ENCODE results near the gene PAXX. TPM values are rescaled to one million over a fixed set of nuclear protein-coding genes. Genes with fewer than 3 reads are reported as not detected.
A peak's percentile ranks its signal among the peaks of the same experiment; 100 is the strongest.

Gene PAXX
- total RNA-seq, 6 donors from 2014 or later = 41.8 to 150 (median 52.8) TPM

GRCh38 chr9:137025517-137025966, 33.3 kb downstream of the PAXX start:
- Histone ChIP-seq H3K27ac (no peak overlapping the region), H3K4me3 (no peak overlapping the region), H3K27me3 (no peaks in the 10 kb centered on the region), H3K4me1 (peaks cover 25 to 42% (median 30%) of the 10 kb centered on the region in 4 donors), H3K36me3 (peaks cover 0 to 7% (median 0%) of the 10 kb centered on the region in 4 donors), H3K9me3 (no peaks in the 10 kb centered on the region)
- TF ChIP-seq POLR2AphosphoS5 (IDR thresholded peaks at IDR 0.05) = no peak
- no peak for TF ChIP-seq EP300 (IDR thresholded peaks at IDR 0.05)
- TF ChIP-seq POLR2A (IDR thresholded peaks at IDR 0.05) = no peak
- no peak for TF ChIP-seq CTCF (IDR thresholded peaks at IDR 0.05)
- DNase-seq (peak in 1 of 2 donors; percentile 86), ATAC-seq (ENCODE audit: low FRiP score in 2 of 2) (no peak)
- WGBS, 2 donors = 84% methylated on average over 18 of the region's 21 CpGs; no CpG with 5 or more reads in 1 of the 2 donors

- Histone ChIP-seq H3K4me3 (no peak overlapping the region), H3K27ac (peak overlapping the region in 1 of 4 donors; percentile 27)
- no peak for TF ChIP-seq POLR2A (IDR thresholded peaks at IDR 0.05)
- no peak for TF ChIP-seq EP300 (IDR thresholded peaks at IDR 0.05)
- no peak for TF ChIP-seq POLR2AphosphoS5 (IDR thresholded peaks at IDR 0.05)
- TF ChIP-seq CTCF (IDR thresholded peaks at IDR 0.05) = no peak
These were observed 34.2 kb downstream of the PAXX start for GRCh38 chr9:137026384-137026783.

GRCh38 chr9:137026828-137027227, 34.6 kb downstream of the PAXX start:
- DNase-seq (peak in 1 of 2 donors; percentile 56), ATAC-seq (ENCODE audit: low FRiP score in 2 of 2) (no peak)
- Histone ChIP-seq H3K27ac (peak overlapping the region in 2 of 4 donors; percentile 27 to 66), H3K4me3 (peak overlapping the region in 2 of 4 donors; percentile 53 to 54), H3K9me3 (no peaks in the 10 kb centered on the region), H3K36me3 (no peaks in the 10 kb centered on the region), H3K4me1 (peaks cover 30 to 54% (median 41%) of the 10 kb centered on the region in 4 donors), H3K27me3 (no peaks in the 10 kb centered on the region)
- 55% methylated on average over 3 of the region's 4 CpGs; no CpG with 5 or more reads in 1 of the 2 donors for WGBS, 2 donors
- TF ChIP-seq POLR2A (IDR thresholded peaks at IDR 0.05) (no peak), POLR2AphosphoS5 (IDR thresholded peaks at IDR 0.05) (no peak), CTCF (IDR thresholded peaks at IDR 0.05) (no peak), EP300 (IDR thresholded peaks at IDR 0.05) (no peak)

More at GRCh38 chr9:137026384-137026783, 34.2 kb downstream of the PAXX start:
- Histone ChIP-seq H3K4me1 (peaks cover 30 to 50% (median 37%) of the 10 kb centered on the region in 4 donors), H3K27me3 (no peaks in the 10 kb centered on the region), H3K36me3 (no peaks in the 10 kb centered on the region), H3K9me3 (no peaks in the 10 kb centered on the region)
- ATAC-seq (ENCODE audit: low FRiP score in 2 of 2) (no peak), DNase-seq (peak in 1 of 2 donors; percentile 36)
- WGBS, 2 donors = 94% methylated on average over 2 of the region's 2 CpGs; no CpG with 5 or more reads in 1 of the 2 donors

GRCh38 chr9:137027369-137028262, 35.4 kb downstream of the PAXX start, which contains the start of gene ABCA2:
ABCA2 (minus strand) TSS chr9:137028237; CDS start chr9:137028140, 97 bp downstream.
- H3K27me3 ChIP-seq = no peaks in the 10 kb centered on the region
- peak within 1 kb of the TSS in 3 of 4 donors; percentile 50 to 79 (median 78) for H3K27ac ChIP-seq
- peaks cover 30 to 62% (median 46%) of the 10 kb centered on the region in 4 donors for H3K4me1 ChIP-seq
- WGBS, 2 donors = 38% methylated on average over 7 to 9 of the region's 95 CpGs
- ATAC-seq (ENCODE audit: low FRiP score in 2 of 2) (no peak), DNase-seq (peak in 1 of 2 donors; percentile 87)
- H3K9me3 ChIP-seq = no peaks in the 10 kb centered on the region
- TF ChIP-seq POLR2A (IDR thresholded peaks at IDR 0.05) (no peak), CTCF (IDR thresholded peaks at IDR 0.05) (no peak), EP300 (IDR thresholded peaks at IDR 0.05) (no peak), POLR2AphosphoS5 (IDR thresholded peaks at IDR 0.05) (no peak)
- peak within 1 kb of the TSS; percentile 54 to 72 (median 70) for H3K4me3 ChIP-seq
- H3K36me3 ChIP-seq = no peaks in the 10 kb centered on the region
